ENCODE data around the gene CNTNAP2. TPM values are rescaled to one million over a fixed set of nuclear protein-coding genes. Genes with fewer than 3 reads are reported as not detected.

Gene CNTNAP2
- total RNA-seq, 1 donor from 2014 or later: not detected

DNA sequence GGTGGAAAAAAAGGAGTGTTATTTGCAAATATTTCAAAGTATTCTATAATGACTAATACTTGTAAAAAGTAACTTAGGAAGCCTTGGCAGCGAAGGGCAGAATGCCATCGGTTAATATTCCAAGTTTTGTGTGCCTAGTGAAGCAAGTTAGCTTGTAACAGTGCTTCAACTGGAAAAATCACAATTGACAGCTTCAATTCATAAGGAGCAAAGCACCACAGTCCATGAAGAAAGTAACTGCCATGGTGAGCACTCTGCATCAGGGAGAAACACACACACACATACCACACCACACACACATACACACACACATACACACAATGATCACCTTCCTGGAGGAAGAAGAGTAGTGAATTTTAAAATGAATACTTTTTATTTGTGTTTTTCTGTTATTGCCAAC lies 298.3 kb downstream of the CNTNAP2 start:
- intact Hi-C loops (cut with micrococcal nuclease): no loop called here

- intact Hi-C loops (cut with micrococcal nuclease): no loop called here
Observed at GRCh38 chr7:146417176-146417575, 300.6 kb downstream of the CNTNAP2 start.

- intact Hi-C loops (cut with micrococcal nuclease): no loop called here
Observed at GRCh38 chr7:146423446-146423845, 306.8 kb downstream of the CNTNAP2 start.

DNA sequence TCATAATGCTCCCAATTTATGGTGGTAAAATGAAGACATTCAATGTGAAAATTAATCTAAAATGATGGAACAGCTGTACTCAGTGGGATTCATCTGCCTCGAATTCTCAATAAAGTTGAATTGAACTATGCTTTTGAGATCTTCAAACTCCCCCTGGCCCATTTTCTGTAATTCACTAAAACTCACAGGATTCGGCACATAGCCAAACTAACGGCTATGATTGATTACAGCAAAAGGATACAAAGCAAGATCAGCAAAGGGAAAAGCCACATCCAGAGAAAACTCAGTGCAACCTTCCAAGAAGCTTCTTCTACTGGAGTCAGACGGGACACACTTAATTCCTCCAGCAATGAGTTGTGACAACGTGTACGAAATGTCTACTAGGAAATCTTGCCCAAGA lies 307.5 kb downstream of the CNTNAP2 start:
- intact Hi-C loops (cut with micrococcal nuclease): no loop called here

DNA sequence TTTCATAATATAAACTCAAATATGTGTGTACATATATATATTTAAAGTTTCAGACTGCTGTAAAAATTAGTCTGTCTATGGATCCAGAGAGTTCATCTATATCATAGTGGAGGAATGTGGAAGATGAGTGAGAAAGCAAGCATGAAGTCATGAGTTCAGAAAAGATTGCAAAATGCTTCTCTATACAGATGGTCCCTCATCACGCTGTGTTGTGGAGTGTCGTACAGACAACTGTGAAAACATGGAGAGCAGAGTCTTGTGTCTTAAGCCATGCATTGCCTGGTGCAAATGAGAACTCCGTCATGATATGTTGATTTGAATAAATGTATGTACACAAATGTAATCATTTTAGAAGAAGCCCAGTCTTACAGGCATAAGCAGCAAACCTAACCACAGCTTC lies 316.9 kb downstream of the CNTNAP2 start:
- intact Hi-C loops (cut with micrococcal nuclease): no loop called here

DNA sequence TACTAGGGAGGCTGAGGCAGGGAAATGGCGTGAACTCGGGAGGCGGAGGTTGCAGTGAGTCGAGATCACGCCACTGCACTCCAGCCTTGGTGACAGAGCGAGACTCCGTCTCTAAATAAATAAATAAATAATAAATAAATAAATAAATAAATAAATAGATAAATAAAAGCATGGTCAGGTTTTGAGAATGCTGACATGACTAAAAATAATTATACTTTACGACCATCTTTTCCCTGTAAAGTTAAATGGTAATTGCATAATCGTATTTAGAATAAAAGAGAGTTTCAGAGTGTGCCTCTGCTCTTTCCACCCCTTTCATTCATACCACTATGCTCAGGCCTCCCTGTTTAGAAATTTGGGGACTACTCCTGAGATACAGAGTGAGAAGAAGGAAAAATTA lies 326.5 kb downstream of the CNTNAP2 start:
- intact Hi-C loops (cut with micrococcal nuclease): no loop called here

DNA sequence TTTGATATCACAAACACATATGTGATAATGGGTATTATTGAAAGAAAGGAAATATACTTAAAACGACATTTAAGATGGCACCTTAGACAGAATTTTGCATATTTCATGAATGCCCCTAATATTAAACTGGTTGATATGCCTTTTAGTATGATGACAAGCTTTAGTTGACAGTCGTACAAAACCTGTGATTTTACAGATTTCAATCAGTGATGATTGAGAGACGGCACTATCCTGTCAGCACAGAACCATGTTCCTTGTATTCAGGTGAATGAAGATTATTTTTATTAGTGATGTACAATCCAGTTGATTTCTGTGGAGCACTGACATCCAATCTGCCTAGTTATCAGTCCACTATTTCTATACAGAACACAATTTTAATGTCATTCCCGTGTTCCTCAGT lies 333.0 kb downstream of the CNTNAP2 start:
- intact Hi-C loops (cut with micrococcal nuclease): no loop called here

DNA sequence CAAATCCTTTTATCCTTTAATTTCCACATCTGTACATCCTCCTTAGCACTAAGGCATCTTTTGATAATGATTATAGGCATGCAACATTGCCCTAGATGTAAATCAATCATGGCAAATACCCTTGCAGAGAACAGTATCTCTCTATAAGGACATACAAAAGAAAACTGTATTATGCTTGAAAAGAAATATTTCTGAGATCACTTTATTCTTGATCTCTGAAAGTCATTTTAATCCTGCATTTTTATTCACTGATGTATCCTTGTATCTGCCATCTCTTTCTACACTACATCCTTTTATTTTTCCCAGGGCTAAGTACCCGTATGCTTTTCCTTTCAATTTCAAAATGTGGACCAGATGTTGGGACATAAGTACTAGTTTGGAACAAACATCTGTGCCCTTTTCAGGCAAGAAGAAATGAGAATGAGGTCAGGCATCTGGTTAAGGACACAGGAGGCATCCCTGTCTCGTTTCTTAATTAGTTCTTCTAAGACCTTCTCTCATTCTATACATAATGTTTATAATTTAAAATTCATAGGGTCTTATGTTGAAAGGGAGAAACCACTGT lies 338.6 kb downstream of the CNTNAP2 start:
- intact Hi-C loops (cut with micrococcal nuclease): no loop called here

- intact Hi-C loops (cut with micrococcal nuclease): no loop called here
Observed at GRCh38 chr7:146479040-146479439, 362.4 kb downstream of the CNTNAP2 start.

GRCh38 chr7:146486519-146486918 lies 369.9 kb downstream of the CNTNAP2 start:
- intact Hi-C loops (cut with micrococcal nuclease): no loop called here

DNA sequence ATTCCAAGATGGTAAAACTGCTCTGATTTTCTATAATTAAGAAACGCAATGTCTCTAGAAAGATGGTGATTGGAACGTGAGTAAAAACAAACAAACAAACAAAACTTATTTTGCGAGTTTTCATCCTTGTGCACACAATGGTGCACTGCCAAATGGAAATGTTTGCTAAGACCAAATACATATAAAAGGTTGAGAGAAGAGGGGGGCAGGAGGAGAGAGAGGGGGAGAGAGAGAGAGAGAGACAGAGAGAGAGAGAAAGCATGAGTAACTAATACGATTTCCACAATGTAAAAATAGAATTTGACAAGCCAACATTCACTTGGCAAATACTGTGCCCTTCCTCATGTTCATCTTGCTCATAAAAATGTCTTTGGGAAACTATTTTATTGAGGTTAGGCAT lies 375.4 kb downstream of the CNTNAP2 start:
- intact Hi-C loops (cut with micrococcal nuclease): no loop called here

DNA sequence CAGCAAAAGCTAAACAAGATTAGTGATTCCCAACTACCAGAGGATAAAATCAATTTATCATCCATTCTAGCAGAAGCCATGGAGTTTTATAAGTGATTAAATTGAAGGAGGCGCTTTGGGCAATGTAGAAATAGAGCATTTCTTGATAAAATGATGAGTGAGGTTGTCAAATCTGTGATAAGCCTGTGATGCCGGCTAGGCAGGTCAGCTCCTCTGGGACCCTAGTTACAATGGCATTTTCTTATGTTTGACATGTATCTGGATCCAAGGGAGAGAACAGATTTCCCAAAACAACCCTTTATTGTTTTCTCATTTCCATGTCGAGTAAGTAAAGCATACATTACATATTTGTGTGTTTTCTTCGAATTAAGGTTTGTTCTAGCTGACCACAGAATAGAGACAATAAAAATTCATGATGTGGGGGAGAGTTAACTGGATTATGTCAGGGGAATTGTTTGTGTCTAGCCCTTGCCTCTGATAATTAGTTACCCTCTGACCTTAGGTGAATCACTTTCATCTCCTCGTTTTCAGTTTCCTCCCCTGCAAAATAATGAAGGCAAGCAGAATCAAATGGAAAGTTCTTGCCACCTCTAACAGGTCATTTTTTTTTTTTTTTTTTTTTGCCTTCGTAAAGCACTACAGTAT lies 378.5 kb downstream of the CNTNAP2 start:
- intact Hi-C loops (cut with micrococcal nuclease): no loop called here

DNA sequence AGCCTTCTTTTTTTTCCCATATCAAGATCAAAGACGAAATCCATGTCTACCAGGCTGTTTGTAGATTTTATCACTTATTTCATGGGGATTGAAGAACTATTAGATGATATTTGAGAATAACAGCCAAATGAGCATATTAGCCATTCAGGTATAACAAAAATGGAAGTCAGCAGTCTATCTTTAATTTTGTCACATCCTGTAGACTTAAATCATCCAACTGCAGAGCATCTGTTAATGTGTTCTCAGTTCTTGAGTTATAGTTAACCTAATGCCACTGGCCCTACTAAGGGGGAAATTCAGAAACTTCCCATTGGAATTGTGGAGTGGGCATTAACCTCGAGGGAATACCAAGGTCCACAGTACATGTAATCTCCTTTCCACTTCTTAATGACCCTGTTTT lies 380.1 kb downstream of the CNTNAP2 start:
- intact Hi-C loops (cut with micrococcal nuclease): no loop called here

DNA sequence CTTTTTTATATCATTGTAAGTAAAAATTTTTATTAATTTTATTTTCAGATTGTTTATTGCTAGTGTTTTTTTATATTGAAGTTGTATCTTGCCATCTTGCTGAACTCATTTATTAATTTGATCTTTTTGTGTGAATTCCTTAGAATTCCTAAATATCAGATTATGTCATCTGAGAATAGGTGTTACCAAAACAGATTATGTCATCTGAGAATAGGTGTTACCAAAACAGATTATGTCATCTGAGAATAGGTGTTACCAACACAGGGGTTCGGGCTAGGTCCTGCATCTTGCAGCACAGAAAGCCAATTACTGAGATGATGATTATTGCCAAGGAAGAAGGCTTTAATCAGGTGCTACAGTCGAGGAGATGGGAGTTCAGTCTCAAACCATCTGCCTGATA lies 383.4 kb downstream of the CNTNAP2 start:
- intact Hi-C loops (cut with micrococcal nuclease): no loop called here

DNA sequence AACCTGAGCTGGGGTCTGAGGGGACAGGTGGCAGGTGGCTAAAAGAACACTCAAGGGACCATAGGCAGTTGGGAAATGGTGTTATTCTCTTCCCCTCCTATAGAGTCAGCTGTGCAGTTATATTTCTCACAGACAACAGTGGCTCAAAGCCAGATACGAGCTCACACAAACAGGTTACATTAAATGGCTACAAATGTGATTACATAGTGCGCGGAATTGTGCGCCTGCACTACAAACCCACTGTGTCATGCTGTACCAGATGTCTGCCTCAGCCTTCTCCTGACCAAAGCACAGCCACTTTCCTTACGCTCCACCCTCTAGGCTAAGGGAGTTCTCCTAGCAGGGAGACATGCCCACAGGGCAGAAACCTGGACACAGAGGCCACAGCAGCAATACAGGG lies 387.2 kb downstream of the CNTNAP2 start:
- intact Hi-C loops (cut with micrococcal nuclease): no loop called here

DNA sequence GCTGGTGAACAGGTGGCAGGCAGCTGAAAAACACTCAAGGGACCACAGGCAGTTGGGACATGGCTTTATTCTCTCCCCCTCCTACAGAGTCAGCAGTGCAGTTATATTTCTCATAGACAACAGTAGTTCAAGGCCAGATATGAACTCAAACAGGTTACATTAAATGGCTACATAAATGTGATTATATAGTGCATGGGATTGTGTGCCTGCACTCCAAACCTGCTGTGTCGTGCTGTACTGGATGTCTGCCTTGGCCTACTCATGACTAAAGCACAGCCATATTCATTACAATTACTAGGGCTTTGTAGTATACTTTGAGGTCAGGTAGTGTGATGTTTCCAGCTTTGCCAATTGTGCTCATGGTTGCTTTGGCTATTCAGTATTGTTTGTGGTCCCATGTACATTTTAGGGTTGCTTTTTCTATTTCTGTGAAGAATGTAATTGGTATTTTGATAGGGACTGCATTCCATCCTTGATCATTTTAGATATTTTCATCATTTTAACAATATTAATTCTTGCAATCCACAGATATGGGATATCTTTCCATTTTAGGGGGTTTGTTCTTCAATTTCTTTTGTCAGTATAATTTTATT lies 393.6 kb downstream of the CNTNAP2 start:
- intact Hi-C loops (cut with micrococcal nuclease): no loop called here

GRCh38 chr7:146514304-146514703 lies 397.7 kb downstream of the CNTNAP2 start:
- intact Hi-C loops (cut with micrococcal nuclease): no loop called here

- intact Hi-C loops (cut with micrococcal nuclease): no loop called here
Observed at GRCh38 chr7:146528581-146528980, 412.0 kb downstream of the CNTNAP2 start.

GRCh38 chr7:146539836-146540235 lies 423.2 kb downstream of the CNTNAP2 start:
- intact Hi-C loops (cut with micrococcal nuclease): no loop called here

- intact Hi-C loops (cut with micrococcal nuclease): no loop called here
Observed at GRCh38 chr7:146542101-146542500, 425.5 kb downstream of the CNTNAP2 start.

GRCh38 chr7:146544748-146545147 lies 428.1 kb downstream of the CNTNAP2 start:
- intact Hi-C loops (cut with micrococcal nuclease): no loop called here

DNA sequence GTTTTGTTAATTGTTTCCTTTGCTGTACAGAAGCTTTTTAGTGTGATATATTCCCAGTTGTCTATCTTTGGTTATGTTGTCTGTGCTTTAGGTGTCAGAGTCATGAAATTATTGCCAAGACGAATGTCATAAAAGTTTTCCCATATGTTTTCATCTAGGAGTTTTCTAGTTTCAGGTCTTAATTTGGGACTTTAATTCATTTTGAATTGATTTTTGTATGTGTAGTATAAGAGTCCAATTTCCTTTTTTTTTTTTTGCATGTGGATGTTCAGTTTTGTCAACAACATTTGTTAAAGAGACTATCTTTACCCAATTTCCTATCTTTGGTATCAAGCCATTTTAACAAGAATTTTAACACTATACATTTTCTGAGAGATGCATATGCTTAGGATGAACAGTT lies 432.2 kb downstream of the CNTNAP2 start:
- intact Hi-C loops (cut with micrococcal nuclease): no loop called here

DNA sequence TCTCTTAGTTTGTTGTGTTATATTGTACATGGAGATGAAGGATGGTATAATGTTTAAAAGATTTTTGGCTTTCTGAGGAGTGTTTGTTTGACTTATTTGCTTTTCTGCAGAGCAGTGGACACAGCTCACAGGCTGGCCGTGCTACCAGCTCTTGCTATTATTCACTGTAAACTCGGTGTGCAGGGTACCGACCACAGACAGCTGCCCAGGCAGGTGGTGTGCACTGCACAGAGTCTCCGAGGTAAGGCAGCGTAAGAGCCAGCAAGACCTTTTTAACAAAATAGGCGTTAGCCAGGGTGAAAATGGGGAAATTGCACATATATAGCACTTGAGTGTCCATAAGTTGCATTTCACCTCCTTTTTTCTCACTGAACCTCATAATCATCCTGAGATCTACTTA lies 438.0 kb downstream of the CNTNAP2 start:
- intact Hi-C loops (cut with micrococcal nuclease): no loop called here

All from T-helper 1 cell treated with Interleukin-12 subunit alpha and Interleukin-12 subunit beta and Interleukin-4 antibody, amounts not matched to agents 30 ng/mL and 1 ng/mL, for 36 hours (primary cell).